Activated B cell treated with CpG ODN at 0.5 μM for 24 hours (primary cell): ENCODE results near the gene PCDHA11. TPM values are rescaled to one million over a fixed set of nuclear protein-coding genes. Genes with fewer than 3 reads are reported as not detected.

Source experiments
- ATAC-seq: fragments of 200-7000 bp; cut with Tn5 transposase; one replicate; pipeline ENCODE4 v1.10.0; 2021; ENCODE audit warnings: low read depth, mild to moderate bottlenecking, moderate library complexity
- CTCF ChIA-PET: fragments of 350-600 bp; sonication (Branson Sonifier 250); formaldehyde crosslinking; loops from one replicate; lab custom pipeline; 2021; ENCODE audit warnings: antibody characterized with exemption; lab: Charles Lee
- POLR2A ChIA-PET: fragments of 350-600 bp; sonication (Branson Sonifier 250); formaldehyde crosslinking; loops from one replicate; lab custom pipeline; 2021; ENCODE audit warnings: antibody characterized with exemption; lab: Charles Lee
- DNase-seq: peaks from one replicate; pipeline ENCODE4 v3.0.0; 2022
- H3K27ac Mint-ChIP-seq: one replicate; pipeline ENCODE4 v1.8.0; 2020; ENCODE audit warnings: mixed read lengths
- H3K27me3 Mint-ChIP-seq: one replicate; pipeline ENCODE4 v1.8.0; 2021; ENCODE audit warnings: mixed read lengths
- H3K36me3 Mint-ChIP-seq: one replicate; pipeline ENCODE4 v1.8.0; 2021; ENCODE audit warnings: low read depth, mixed read lengths
- H3K4me1 Mint-ChIP-seq: one replicate; pipeline ENCODE4 v1.8.0; 2021; ENCODE audit warnings: mixed read lengths
- H3K4me3 Mint-ChIP-seq: one replicate; pipeline ENCODE4 v1.8.0; 2020; ENCODE audit warnings: mild to moderate bottlenecking, mixed read lengths
- H3K9me3 Mint-ChIP-seq: one replicate; pipeline ENCODE4 v1.8.0; 2020; ENCODE audit warnings: mixed read lengths
- intact Hi-C: fragments of 100-400 bp; cut with micrococcal nuclease; formaldehyde crosslinking; loops from one replicate; pipeline ENCODE4 v1.15.1; 2024
- total RNA-seq: library from RNA; stranded (reverse); gene quantifications from 2 replicates; pipeline ENCODE4 v1.2.3, GENCODE V29; 2022
- TF ChIP-seq, protein P1 (sequence below): fragments of 200-600 bp; IDR thresholded peaks from one replicate; pipeline ENCODE4 v1.8.0; 2022; ENCODE audit warnings: antibody characterized with exemption, mild to moderate bottlenecking

The PCDHA11 gene
- total RNA-seq, 1 donor from 2014 or later = not detected

DNA sequence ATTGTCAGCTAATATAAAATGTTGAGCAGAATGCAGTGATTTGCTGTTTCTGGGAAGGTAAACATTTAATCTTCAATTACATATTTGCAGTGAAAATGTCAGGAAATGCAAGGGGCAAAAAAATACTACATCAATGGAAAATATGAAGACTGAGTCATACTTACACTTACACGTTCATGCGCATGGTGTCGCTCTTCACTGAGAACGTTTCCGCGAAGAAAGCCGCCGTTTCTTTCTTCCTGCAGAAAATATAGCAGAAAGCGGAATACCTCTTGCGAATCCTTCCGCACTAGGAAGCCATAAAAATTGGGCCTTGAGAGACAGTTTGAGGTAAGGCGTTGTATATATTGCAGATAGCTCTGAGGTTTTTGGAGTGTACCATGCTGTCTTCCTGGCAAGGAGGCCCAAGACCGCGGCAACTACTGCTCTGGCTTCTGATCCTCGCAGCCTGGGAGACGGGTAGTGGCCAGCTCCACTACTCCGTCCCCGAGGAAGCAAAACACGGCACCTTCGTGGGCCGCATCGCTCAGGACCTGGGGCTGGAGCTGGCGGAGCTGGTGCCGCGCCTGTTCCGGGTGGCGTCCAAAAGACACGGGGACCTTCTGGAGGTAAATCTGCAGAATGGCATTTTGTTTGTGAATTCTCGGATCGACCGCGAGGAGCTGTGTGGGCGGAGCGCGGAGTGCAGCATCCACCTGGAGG is 13.3 kb downstream of the PCDHA11 start, which contains the start of gene PCDHA13:
PCDHA13 (plus strand) TSS at position 236 of the 702 bp plus-strand sequence; CDS start at position 381, 145 bp downstream.
- CTCF ChIA-PET = no interaction called here
- peaks cover 9% of the 10 kb centered on the region for H3K9me3 Mint-ChIP-seq
- H3K27me3 Mint-ChIP-seq = peaks cover 12% of the 10 kb centered on the region

DNA sequence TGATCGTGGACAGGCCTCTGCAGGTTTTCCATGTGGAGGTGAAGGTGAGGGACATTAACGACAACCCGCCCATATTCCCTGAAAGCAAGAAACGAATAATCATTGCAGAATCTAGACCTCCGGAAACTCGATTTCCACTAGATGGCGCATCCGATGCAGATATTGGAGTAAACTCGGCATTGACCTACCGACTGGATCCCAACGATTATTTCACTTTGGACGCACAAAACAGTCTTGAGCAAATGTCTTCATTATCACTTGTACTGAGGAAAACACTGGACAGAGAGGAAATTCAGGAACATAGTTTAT is 13.8 kb downstream of the PCDHA11 start:
- H3K9me3 Mint-ChIP-seq = peaks cover 12% of the 10 kb centered on the region
- peaks cover 12% of the 10 kb centered on the region for H3K27me3 Mint-ChIP-seq
- no peak overlapping the region for H3K4me3 Mint-ChIP-seq
- POLR2A ChIA-PET = no interaction called here
- no peaks in the 10 kb centered on the region for H3K4me1 Mint-ChIP-seq
- CTCF ChIA-PET = no interaction called here
- TF ChIP-seq, protein P1, sequence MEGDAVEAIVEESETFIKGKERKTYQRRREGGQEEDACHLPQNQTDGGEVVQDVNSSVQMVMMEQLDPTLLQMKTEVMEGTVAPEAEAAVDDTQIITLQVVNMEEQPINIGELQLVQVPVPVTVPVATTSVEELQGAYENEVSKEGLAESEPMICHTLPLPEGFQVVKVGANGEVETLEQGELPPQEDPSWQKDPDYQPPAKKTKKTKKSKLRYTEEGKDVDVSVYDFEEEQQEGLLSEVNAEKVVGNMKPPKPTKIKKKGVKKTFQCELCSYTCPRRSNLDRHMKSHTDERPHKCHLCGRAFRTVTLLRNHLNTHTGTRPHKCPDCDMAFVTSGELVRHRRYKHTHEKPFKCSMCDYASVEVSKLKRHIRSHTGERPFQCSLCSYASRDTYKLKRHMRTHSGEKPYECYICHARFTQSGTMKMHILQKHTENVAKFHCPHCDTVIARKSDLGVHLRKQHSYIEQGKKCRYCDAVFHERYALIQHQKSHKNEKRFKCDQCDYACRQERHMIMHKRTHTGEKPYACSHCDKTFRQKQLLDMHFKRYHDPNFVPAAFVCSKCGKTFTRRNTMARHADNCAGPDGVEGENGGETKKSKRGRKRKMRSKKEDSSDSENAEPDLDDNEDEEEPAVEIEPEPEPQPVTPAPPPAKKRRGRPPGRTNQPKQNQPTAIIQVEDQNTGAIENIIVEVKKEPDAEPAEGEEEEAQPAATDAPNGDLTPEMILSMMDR = no peak
- H3K27ac Mint-ChIP-seq = no peak overlapping the region
- DNase-seq (no peak), ATAC-seq (no peak)
- no peaks in the 10 kb centered on the region for H3K36me3 Mint-ChIP-seq
- intact Hi-C loops = no loop called here

More for the DNA sequence above, 13.3 kb downstream of the PCDHA11 start, which contains the start of gene PCDHA13:
- POLR2A ChIA-PET = no interaction called here
- ATAC-seq (no peak), DNase-seq (no peak)
- H3K4me3 Mint-ChIP-seq = no peak within 1 kb of the TSS
- H3K36me3 Mint-ChIP-seq = no peaks in the 10 kb centered on the region
- H3K4me1 Mint-ChIP-seq = no peaks in the 10 kb centered on the region
- H3K27ac Mint-ChIP-seq = no peak within 1 kb of the TSS
- intact Hi-C loops = no loop called here
- TF ChIP-seq, protein P1 = no peak

DNA sequence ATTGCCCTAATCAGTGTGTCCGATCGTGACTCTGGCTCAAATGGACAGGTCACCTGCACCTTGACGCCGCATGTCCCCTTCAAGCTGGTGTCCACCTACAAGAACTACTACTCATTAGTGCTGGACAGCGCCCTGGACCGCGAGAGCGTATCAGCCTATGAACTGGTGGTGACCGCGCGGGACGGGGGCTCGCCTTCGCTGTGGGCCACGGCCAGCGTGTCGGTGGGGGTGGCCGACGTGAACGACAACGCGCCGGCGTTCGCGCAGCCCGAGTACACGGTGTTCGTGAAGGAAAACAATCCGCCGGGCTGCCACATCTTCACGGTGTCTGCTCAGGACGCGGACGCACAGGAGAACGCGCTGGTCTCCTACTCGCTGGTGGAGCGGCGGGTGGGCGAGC is 14.6 kb downstream of the PCDHA11 start:
- peaks cover 13% of the 10 kb centered on the region for H3K9me3 Mint-ChIP-seq
- no peak overlapping the region for H3K4me3 Mint-ChIP-seq
- no peaks in the 10 kb centered on the region for H3K4me1 Mint-ChIP-seq
- H3K27me3 Mint-ChIP-seq = peaks cover 12% of the 10 kb centered on the region
- ChIA-PET CTCF (no interaction called here), POLR2A (no interaction called here)
- intact Hi-C loops = no loop called here
- no peak overlapping the region for H3K27ac Mint-ChIP-seq
- no peaks in the 10 kb centered on the region for H3K36me3 Mint-ChIP-seq
- ATAC-seq (no peak), DNase-seq (no peak)
- TF ChIP-seq, protein P1 = no peak

DNA sequence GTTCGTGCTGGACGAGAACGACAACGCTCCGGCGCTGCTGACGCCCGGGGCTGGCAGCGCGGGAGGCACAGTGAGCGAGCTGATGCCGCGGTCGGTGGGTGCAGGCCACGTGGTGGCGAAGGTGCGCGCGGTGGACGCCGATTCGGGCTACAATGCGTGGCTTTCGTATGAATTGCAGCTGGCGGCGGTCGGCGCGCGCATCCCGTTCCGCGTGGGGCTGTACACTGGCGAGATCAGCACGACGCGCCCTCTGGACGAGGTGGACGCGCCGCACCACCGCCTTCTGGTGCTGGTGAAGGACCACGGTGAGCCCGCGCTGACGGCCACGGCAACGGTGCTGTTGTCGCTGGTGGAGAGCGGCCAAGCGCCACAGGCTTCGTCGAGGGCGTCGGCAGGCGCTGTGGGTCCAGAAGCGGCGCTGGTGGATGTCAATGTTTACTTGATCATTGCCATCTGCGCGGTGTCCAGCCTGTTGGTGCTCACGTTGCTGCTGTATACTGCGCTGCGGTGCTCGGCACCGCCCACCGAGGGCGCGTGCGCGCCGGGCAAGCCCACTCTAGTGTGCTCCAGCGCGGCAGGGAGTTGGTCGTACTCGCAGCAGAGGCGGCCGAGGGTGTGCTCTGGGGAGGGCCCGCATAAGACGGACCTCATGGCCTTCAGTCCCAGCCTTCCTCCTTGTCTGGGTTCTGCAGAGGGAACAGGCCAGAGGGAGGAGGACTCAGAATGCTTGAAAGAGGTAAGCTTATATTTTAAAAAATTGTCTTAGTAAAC is 15.4 kb downstream of the PCDHA11 start:
- ATAC-seq = no peak

DNA sequence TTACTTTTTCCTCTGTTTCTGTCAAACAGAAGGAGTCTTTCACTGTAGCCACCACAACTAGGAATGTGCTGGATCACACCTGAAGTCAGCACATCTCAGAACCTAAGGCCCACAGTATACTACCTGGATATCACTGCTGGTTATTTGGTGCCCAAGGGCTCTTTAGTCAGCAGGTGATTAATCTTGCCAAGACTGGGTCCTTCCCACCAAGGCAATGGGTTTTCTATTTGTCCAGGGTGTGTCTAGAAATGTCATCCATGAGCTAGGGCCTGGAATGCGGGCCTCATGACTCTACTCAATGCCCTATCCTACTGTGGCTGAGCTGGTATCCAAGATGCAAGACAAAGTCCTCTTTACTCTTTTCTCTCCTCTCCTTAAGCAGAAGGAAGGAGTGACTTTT is 47.6 kb downstream of the PCDHA11 start:
- H3K27ac Mint-ChIP-seq = no peak overlapping the region
- no peak for ATAC-seq
- CTCF ChIA-PET = no interaction called here
- DNase-seq = no peak
- intact Hi-C loops = no loop called here
- H3K4me3 Mint-ChIP-seq = no peak overlapping the region
- no peaks in the 10 kb centered on the region for H3K36me3 Mint-ChIP-seq
- peaks cover 18% of the 10 kb centered on the region for H3K9me3 Mint-ChIP-seq
- TF ChIP-seq, protein P1 = no peak
- H3K27me3 Mint-ChIP-seq = peaks cover 3% of the 10 kb centered on the region
- H3K4me1 Mint-ChIP-seq = no peaks in the 10 kb centered on the region
- POLR2A ChIA-PET = no interaction called here

More for the DNA sequence above, 15.4 kb downstream of the PCDHA11 start:
- H3K9me3 Mint-ChIP-seq = peaks cover 13% of the 10 kb centered on the region
- no peaks in the 10 kb centered on the region for H3K36me3 Mint-ChIP-seq
- ChIA-PET POLR2A (no interaction called here), CTCF (no interaction called here)
- H3K4me1 Mint-ChIP-seq = no peaks in the 10 kb centered on the region
- DNase-seq = no peak
- TF ChIP-seq, protein P1 = no peak
- intact Hi-C loops = no loop called here
- peaks cover 9% of the 10 kb centered on the region for H3K27me3 Mint-ChIP-seq
- no peak overlapping the region for H3K27ac Mint-ChIP-seq
- H3K4me3 Mint-ChIP-seq = no peak overlapping the region
